Measurements from ENCODE around the gene BCL2L13.
"Not testable (repeated sequence)": the region's sequence is repeated elsewhere in the genome, so short reads cannot be mapped to it uniquely, and the experiment has no call there.

BCL2L13 gene

DNA sequence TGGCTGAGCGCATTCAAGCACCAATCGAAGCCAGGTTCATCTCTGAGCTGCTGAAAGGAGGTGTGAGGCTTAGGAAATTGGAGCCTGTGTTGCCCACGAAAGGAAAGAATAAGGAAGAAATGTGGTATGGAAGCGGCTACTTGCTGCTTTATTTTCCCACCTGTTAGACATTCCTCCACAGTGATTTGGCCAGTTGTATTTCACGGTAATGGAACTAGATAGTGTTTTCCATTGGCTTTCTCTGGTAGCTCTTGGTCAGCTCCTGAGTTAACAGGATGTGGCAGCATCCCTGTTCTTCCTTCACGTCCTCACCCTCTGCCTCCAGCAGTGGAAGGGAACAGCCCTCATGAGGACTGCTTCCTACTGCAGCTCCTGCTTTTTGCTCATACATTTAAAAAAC lies 91.0 kb downstream of the BCL2L13 start:
- no peak for DNase-seq

GRCh38 chr22:17732251-17732854 lies 93.8 kb downstream of the BCL2L13 start:
- no peak for DNase-seq

GRCh38 chr22:17733466-17733865 lies 94.9 kb downstream of the BCL2L13 start:
- no peak for DNase-seq

DNA sequence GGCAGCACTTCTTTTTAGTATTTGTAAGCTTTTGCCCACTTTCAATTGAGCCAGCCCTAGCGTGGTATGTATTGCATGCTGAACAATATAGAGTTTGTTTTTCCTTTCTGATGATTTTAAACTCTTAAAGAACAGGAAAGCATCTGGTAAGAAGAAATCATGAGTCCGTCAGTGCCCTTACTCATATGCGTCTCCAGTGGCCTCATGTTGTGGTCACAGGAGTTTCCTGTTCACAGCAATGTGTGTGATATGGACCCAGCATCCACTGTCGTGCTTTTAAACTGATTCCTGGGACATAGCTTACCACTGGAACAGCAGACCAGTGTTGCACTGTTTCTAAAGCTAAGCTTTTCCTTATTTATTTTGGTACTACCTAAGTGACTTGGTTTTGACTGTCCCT lies 95.6 kb downstream of the BCL2L13 start:
- DNase-seq = peak; percentile 46

- no peak for DNase-seq
Measured at GRCh38 chr22:17738386-17739128, 100.0 kb downstream of the BCL2L13 start.

- no peak for DNase-seq
Measured at GRCh38 chr22:17739196-17739975, 100.8 kb downstream of the BCL2L13 start.

DNA sequence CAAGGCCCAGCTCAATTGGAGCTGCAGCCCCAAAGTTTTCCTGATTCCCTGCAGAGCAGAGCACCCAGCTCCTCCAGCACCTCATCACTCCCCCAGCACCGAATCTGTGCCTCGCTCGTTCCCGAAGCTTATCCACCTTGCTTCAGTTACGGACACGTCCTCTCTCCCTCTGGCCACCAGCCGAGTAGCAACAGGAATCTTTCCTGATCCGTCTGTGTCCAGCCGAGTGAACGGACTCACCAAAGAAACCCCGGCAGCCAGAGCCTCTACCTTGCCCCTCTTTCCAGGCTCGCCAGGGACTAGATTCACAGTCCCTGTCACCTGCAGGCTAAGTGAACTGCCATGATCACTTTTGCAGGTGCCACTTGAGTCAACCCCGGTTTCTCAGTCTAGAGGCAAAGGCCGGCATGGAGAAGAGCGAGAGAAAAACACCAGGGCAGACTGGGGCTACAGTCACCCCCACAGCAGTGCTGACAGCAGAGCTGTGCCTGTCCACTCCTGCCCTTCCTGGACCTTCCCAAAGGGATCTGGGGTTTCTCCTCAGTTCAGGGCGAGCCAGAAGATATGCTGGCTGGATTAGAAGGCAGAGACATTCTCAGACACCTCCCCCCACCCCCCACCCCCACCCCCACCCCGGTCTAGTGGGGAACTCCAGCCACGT lies 103.4 kb downstream of the BCL2L13 start:
- no peak for DNase-seq

DNA sequence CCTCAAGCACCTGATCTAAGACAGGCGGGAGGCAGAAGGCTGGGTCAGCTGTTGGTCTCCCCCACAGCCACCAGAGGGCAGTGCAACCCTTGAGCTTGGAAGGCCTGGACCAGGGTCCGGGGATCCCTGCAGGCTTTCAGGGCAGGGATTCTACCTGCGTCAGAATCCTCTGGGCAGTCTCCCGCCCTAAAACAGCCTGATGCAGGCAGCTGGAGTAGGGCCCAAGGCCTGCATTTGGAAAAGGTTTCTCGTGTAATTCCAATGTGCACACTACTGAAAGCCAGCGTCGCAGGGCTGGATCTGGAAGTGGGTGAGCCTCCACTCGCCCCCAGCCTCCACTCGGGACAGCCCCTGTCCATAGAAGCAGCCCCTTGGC lies 104.0 kb downstream of the BCL2L13 start:
- peak; percentile 45 for DNase-seq

DNA sequence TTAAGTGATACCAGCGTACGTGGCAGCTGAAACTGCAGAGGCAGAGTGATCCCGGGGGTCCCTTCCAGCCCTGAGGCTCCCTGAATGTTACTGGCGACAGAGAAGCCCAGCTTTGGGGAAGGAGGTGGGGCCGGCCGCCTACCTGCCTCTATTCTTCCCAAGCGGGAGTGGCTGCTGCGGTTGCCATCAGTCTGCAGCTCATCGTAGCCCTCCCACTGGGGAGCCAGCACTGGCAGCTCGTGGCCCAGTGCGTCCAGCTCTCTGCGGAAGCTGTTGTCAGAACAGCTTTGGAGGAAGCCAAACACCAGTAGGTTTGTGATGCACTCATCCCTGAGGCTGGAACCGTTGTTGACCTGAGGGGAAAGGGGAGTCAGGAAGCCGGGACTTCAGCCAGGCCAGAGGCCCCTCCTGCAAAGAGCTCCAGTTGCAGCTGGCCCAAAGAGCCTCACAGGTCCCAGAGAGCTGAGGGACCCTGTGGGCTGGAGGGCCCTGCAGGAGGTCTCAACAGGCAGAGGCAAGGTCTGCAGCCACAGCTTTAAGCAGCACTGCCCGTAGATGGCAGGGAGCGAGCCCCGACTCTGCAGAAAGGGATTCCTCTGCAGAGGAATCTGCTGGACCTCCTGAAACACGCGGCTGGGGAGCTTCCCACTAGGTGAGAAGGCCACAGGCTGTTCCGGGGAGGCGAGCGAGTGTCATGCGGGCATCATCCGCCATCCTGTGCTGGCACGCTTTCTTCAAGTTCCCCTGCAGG lies 105.3 kb downstream of the BCL2L13 start:
- no peak for DNase-seq

GRCh38 chr22:17744430-17744829 lies 105.9 kb downstream of the BCL2L13 start:
- DNase-seq = no peak

DNA sequence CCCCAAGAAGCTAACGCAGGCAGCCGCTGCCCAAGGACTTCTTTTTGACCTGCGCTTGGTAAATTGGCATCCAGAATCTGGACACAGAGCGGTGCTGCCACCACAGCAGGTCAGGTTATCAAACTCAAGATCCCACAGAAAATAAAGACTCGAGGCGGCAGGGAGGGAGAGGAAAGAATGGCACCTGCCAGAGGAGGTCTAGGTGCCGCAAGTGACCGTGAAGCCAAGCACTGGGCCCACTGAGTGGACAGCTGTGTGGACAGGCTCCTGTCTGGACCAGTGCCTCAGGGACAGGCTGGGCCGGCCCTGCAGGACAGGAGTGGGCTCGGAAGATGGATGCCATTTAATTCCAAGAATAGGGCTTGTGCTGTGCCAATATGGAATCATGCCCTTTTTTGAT lies 108.4 kb downstream of the BCL2L13 start:
- DNase-seq = no peak

GRCh38 chr22:17748555-17749353 lies 110.2 kb downstream of the BCL2L13 start:
- DNase-seq = no peak

DNA sequence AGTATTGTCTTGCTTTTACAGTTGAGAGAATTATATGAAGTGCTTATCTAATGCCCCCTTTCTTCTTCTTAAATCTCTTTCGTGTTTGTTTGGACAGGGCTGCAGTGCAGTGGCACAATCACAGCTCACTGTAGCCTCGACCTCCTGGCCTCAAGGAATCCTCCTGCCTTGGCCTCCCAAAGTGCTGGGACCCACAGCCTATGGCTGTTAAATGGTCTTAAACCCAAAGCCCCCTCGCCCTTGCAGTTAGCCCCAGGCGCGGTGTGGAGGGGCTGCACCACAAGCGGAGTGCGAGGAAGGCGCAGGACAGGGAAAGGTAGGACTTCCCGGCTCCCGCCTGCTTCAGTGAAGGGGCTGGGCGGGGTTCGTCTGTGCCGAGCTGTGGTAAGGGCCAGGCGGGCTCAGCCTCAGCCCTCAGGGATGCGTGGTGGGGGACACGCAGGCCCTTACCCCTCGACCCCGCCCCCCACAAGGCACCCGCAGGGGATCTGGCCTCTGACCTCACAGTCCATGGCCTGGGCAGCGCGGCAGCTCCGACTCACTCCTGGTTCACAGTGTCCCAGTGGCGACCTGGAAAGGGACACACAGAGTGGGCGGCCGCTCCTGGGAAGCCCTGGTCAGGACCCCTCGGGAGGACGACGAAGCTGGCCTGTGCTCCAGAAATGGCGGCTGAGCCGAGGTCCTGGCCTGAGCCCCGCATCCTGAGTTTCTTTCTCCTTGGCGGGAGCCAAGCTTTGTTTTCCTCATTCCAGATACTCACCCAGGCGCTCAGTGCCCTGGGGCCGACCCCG lies 111.2 kb downstream of the BCL2L13 start:
- no peak for DNase-seq

DNA sequence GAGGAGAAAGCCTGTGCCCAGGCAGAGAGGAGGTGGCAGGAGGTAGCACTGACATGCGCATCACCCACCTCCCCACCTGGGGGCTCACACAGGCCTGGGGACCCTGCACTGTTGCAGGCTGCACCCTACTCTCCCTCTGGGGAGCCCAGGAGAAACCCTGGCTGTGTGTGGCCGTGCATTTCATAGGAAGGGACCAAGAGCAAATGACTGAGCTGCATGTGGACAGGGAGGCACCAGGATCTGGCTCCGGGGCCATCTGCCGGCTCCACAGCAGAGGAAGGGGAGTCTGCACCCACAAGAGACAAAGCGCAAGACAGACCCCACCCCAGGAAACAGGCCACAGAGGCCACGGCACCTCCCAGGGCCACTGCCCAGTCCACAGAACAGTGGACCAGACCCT lies 113.0 kb downstream of the BCL2L13 start:
- no peak for DNase-seq

GRCh38 chr22:17753401-17753989 lies 114.9 kb downstream of the BCL2L13 start:
- DNase-seq = peak; percentile 83

GRCh38 chr22:17754233-17754925 lies 115.8 kb downstream of the BCL2L13 start:
- peak; percentile 36 for DNase-seq

GRCh38 chr22:17761138-17761488 lies 122.6 kb downstream of the BCL2L13 start:
- no peak for DNase-seq

DNA sequence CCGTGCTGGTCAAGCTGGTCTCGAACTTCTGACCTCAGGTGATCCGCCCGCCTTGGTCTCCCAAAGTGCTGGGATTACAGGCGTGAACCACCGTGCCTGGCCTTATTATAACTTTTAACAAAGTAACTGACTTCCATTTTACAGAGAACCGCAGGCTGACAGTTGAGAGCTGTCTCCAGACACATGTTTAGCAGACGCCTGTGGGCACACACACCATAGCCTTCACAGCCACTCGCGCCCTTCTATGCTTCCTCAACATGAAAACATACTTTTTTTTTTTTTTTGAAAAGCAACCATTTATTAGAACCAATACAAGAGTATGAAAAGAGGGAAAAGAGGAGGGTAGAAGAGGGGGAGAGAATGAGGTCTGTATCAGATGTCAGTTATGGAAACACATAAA lies 124.9 kb downstream of the BCL2L13 start:
- not testable (repeated sequence) for DNase-seq

DNA sequence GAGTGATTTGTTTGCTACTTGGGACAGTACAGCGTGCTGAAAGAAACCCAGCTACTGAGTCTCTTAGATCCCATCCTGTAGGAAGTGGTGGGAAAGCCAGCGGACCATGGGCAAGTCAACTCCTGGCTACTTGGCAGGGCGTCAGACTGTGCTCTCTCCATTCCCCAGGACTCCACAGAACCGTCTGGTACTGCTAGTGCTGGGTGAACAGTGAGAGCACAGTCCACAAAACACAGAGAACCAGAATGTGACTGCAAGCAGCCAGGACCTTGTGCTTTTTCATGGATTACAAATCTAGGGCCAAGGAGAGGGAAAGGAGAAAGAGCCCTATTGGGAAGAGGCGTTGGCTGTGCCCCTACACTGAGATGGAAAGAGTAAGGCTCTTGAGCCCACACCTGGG lies 125.5 kb downstream of the BCL2L13 start:
- no peak for DNase-seq

DNA sequence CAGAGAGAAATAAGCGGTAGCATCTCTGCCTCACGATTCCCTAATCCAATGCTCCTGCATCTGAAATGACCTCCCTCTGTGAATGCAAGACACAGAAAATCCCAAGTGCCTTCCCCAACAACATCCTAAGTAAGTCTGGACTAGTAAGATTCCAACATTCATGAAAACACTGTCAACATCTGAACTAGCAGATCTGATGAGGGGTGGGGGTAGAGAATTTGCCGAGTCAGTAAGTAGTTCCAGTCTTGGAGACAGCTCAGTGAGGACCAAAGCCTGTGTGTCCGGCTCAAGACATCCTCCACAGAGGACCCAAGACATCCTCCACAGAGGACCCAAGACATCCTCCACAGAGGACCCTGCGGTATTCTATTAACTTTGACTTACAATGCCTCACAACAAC lies 126.3 kb downstream of the BCL2L13 start:
- DNase-seq = not testable (repeated sequence)
